SK-N-SH treated with all-trans-retinoic acid at 6 μM for 48 hours (cell line): ENCODE data around the gene MS4A7.

Experiments used
- ATAC-seq: fragments of 200-7000 bp; cut with Tn5 transposase; 3 replicates; pipeline ENCODE4 v1.9.1; 2020; ENCODE audit warnings: mild to moderate bottlenecking, moderate library complexity
- ARNTL ChIP-seq: fragments of 450-650 bp; formaldehyde crosslinking; IDR thresholded peaks from 2 replicates; pipeline ENCODE4 v1.5.0; 2020; ENCODE audit warnings: low read depth, mild to moderate bottlenecking, moderate library complexity, borderline replicate concordance
- BACH2 ChIP-seq: fragments of 250-450 bp; sonication (Bioruptor Pico); IDR thresholded peaks from 2 replicates; pipeline ENCODE4 v1.9.0; 2021; ENCODE audit warnings: mild to moderate bottlenecking, borderline replicate concordance
- CSDC2 ChIP-seq: fragments of 250-450 bp; sonication (Bioruptor Pico); IDR thresholded peaks from 2 replicates; pipeline ENCODE4 v1.5.0; 2020; ENCODE audit warnings: mild to moderate bottlenecking, moderate library complexity
- ESRRG ChIP-seq: fragments of 250-450 bp; sonication (Bioruptor Pico); IDR thresholded peaks from 2 replicates; pipeline ENCODE4 v1.6.1; 2021; ENCODE audit warnings: mild to moderate bottlenecking
- GLIS3 ChIP-seq: fragments of 250-450 bp; sonication (Bioruptor Pico); IDR thresholded peaks from 2 replicates; pipeline ENCODE4 v1.5.0; 2020; ENCODE audit warnings: mild to moderate bottlenecking, moderate library complexity
- ISL1 ChIP-seq: fragments of 250-450 bp; sonication (Bioruptor Pico); IDR thresholded peaks from 2 replicates; pipeline ENCODE4 v2.1.2; 2022; ENCODE audit warnings: mild to moderate bottlenecking, moderate library complexity
- OSR1 ChIP-seq: fragments of 250-450 bp; sonication (Bioruptor Pico); IDR thresholded peaks from 2 replicates; pipeline ENCODE4 v1.8.0; 2022; ENCODE audit warnings: moderate library complexity, mild to moderate bottlenecking, inconsistent platforms
- PPARA ChIP-seq: fragments of 250-450 bp; sonication (Bioruptor Pico); IDR thresholded peaks from 2 replicates; pipeline ENCODE4 v1.5.0; 2020; ENCODE audit warnings: mild to moderate bottlenecking, borderline replicate concordance
- RARB ChIP-seq: fragments of 250-450 bp; sonication (Bioruptor Pico); IDR thresholded peaks from 2 replicates; pipeline ENCODE4 v1.8.0; 2021; ENCODE audit warnings: mild to moderate bottlenecking, moderate library complexity
- SNAI2 ChIP-seq: fragments of 250-450 bp; sonication (Bioruptor Pico); IDR thresholded peaks from 2 replicates; pipeline ENCODE4 v1.5.0; 2020; ENCODE audit warnings: mild to moderate bottlenecking, moderate library complexity
- TCF4 ChIP-seq: fragments of 250-450 bp; sonication (Bioruptor Pico); IDR thresholded peaks from 2 replicates; pipeline ENCODE4 v1.8.0; 2021; ENCODE audit warnings: mild to moderate bottlenecking, moderate library complexity, borderline replicate concordance
- TOX ChIP-seq: fragments of 250-450 bp; sonication (Bioruptor Pico); IDR thresholded peaks from 2 replicates; pipeline ENCODE4 v1.8.0; 2021; ENCODE audit warnings: mild to moderate bottlenecking, moderate library complexity, borderline replicate concordance
- ZC3H10 ChIP-seq: fragments of 250-450 bp; sonication (Bioruptor Pico); IDR thresholded peaks from 2 replicates; pipeline ENCODE4 v1.5.1; 2021; ENCODE audit warnings: mild to moderate bottlenecking, moderate library complexity
- ZFP3 ChIP-seq: fragments of 250-450 bp; sonication (Bioruptor Pico); IDR thresholded peaks from 2 replicates; pipeline ENCODE4 v1.5.0; 2020; ENCODE audit warnings: mild to moderate bottlenecking, moderate library complexity
- ZFP30 ChIP-seq: fragments of 450-650 bp; formaldehyde crosslinking; IDR thresholded peaks from 2 replicates; pipeline ENCODE4 v1.5.0; 2022; ENCODE audit warnings: mild to moderate bottlenecking, moderate library complexity
- ZNF565 ChIP-seq: fragments of 450-650 bp; formaldehyde crosslinking; conservative IDR thresholded peaks from 2 replicates; pipeline ENCODE4 v1.5.0; 2020; ENCODE audit warnings: low read depth, mild to moderate bottlenecking, moderate library complexity
- ZNF70 ChIP-seq: fragments of 450-650 bp; formaldehyde crosslinking; IDR thresholded peaks from 2 replicates; pipeline ENCODE4 v1.5.0; 2020; ENCODE audit warnings: mild to moderate bottlenecking, moderate library complexity
- ZNF8 ChIP-seq: fragments of 450-650 bp; formaldehyde crosslinking; IDR thresholded peaks from 2 replicates; pipeline ENCODE4 v1.5.0; 2020; ENCODE audit warnings: mild to moderate bottlenecking, moderate library complexity
- TF ChIP-seq, protein P1 (sequence below): fragments of 250-450 bp; sonication (Bioruptor Pico); IDR thresholded peaks from 2 replicates; pipeline ENCODE4 v1.5.1; 2020; ENCODE audit warnings: low read depth, mild to moderate bottlenecking, moderate library complexity
- TF ChIP-seq, protein P2 (sequence below): fragments of 250-450 bp; sonication (Bioruptor Pico); IDR thresholded peaks from 2 replicates; pipeline ENCODE4 v1.5.0; 2020; ENCODE audit warnings: mild to moderate bottlenecking, moderate library complexity
- TF ChIP-seq, protein P3 (sequence below): fragments of 250-450 bp; sonication (Bioruptor Pico); IDR thresholded peaks from 2 replicates; pipeline ENCODE4 v1.8.0; 2021; ENCODE audit warnings: low read depth, mild to moderate bottlenecking, moderate library complexity, borderline replicate concordance

MS4A7 gene

DNA sequence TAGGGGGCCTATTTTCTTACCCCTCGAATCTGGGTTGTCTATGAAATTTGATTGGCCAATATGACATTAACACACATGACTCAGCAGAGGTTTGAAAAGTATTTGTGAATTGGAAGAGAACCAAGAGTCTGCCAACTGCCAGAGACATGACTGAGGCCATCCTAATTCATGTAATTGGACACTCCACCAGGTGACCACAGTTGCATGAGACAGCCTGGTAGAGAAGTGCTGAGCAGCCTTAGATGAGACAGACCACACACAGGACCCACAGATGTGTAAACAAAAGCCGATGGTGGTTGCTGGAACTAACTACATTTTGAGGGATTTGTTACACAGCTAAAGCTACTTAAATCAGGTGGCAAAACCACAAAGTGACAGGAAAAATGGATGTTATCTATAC, 50.2 kb downstream of the MS4A7 start:
- ATAC-seq: no peak
- TF ChIP-seq, protein P1, sequence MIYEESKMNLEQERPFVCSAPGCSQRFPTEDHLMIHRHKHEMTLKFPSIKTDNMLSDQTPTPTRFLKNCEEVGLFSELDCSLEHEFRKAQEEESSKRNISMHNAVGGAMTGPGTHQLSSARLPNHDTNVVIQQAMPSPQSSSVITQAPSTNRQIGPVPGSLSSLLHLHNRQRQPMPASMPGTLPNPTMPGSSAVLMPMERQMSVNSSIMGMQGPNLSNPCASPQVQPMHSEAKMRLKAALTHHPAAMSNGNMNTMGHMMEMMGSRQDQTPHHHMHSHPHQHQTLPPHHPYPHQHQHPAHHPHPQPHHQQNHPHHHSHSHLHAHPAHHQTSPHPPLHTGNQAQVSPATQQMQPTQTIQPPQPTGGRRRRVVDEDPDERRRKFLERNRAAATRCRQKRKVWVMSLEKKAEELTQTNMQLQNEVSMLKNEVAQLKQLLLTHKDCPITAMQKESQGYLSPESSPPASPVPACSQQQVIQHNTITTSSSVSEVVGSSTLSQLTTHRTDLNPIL: no peak
- TF ChIP-seq ZNF565 (CRISPR knock-in tag): no peak
- TF ChIP-seq, protein P2, sequence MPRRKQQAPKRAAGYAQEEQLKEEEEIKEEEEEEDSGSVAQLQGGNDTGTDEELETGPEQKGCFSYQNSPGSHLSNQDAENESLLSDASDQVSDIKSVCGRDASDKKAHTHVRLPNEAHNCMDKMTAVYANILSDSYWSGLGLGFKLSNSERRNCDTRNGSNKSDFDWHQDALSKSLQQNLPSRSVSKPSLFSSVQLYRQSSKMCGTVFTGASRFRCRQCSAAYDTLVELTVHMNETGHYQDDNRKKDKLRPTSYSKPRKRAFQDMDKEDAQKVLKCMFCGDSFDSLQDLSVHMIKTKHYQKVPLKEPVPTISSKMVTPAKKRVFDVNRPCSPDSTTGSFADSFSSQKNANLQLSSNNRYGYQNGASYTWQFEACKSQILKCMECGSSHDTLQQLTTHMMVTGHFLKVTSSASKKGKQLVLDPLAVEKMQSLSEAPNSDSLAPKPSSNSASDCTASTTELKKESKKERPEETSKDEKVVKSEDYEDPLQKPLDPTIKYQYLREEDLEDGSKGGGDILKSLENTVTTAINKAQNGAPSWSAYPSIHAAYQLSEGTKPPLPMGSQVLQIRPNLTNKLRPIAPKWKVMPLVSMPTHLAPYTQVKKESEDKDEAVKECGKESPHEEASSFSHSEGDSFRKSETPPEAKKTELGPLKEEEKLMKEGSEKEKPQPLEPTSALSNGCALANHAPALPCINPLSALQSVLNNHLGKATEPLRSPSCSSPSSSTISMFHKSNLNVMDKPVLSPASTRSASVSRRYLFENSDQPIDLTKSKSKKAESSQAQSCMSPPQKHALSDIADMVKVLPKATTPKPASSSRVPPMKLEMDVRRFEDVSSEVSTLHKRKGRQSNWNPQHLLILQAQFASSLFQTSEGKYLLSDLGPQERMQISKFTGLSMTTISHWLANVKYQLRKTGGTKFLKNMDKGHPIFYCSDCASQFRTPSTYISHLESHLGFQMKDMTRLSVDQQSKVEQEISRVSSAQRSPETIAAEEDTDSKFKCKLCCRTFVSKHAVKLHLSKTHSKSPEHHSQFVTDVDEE (CRISPR knock-in tag): no peak
- no peak for TF ChIP-seq ESRRG
- TF ChIP-seq CSDC2 (CRISPR knock-in tag): no peak
- TF ChIP-seq TOX (CRISPR knock-in tag): no peak
- no peak for TF ChIP-seq GLIS3 (CRISPR knock-in tag)
- TF ChIP-seq, protein P3, sequence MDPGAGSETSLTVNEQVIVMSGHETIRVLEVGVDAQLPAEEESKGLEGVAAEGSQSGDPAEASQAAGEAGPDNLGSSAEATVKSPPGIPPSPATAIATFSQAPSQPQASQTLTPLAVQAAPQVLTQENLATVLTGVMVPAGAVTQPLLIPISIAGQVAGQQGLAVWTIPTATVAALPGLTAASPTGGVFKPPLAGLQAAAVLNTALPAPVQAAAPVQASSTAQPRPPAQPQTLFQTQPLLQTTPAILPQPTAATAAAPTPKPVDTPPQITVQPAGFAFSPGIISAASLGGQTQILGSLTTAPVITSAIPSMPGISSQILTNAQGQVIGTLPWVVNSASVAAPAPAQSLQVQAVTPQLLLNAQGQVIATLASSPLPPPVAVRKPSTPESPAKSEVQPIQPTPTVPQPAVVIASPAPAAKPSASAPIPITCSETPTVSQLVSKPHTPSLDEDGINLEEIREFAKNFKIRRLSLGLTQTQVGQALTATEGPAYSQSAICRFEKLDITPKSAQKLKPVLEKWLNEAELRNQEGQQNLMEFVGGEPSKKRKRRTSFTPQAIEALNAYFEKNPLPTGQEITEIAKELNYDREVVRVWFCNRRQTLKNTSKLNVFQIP (CRISPR knock-in tag): no peak
- TF ChIP-seq OSR1 (CRISPR knock-in tag): no peak
- TF ChIP-seq ZNF70 (CRISPR knock-in tag): no peak
- TF ChIP-seq SNAI2: no peak
- TF ChIP-seq, all 23 proteins: peak for 0

DNA sequence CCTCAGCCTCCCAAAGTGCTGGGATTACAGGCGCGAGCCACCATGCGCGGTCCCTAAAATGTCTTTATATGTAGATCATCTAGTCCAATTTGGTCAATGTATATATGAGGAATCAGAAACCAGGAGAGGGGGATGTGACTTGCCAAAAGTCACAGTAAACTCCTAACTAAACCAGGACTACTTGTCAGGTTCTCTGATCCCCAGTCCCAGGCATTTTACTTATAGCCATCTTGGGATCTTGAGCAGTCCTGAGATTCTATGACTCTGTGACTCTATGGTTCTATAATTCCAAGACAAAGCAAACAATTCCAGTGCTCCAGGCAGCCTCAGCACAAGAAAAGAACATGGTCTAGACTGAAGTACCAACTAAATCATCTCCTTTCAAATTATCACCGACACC, 50.9 kb downstream of the MS4A7 start, which contains the start of gene MS4A5:
Gene MS4A5 (plus strand): TSS at position 301 of the 400 bp plus-strand sequence. CDS start 103 bp downstream, outside the sequence.
- TF ChIP-seq TCF4 (CRISPR knock-in tag) (no peak), ARNTL (CRISPR knock-in tag) (no peak), ZFP30 (CRISPR knock-in tag) (no peak)
- ATAC-seq: no peak

DNA sequence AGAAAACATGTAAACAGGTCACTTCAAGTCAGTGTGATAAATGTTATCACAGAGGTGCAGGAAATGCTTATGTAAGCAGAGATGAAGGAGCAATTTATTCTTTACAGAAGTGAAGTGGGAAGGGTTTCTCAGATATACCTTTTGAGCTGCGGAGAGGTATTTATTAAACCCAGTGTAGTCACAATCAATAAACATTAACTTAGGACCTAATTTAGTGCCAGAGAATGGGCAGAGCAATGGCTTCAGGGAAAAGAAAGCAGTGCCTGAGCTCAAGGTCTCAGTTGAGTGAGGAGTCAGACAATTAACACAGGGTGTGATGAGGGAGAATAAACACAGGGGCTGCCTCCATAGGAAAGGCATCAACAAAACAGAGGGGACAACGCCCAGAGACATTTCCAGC, 52.9 kb downstream of the MS4A7 start:
- no peak for ATAC-seq
- TF ChIP-seq RARB (CRISPR knock-in tag): no peak
- TF ChIP-seq ZC3H10 (CRISPR knock-in tag): no peak
- TF ChIP-seq OSR1 (CRISPR knock-in tag): no peak
- no peak for TF ChIP-seq ISL1
- no peak for TF ChIP-seq PPARA (CRISPR knock-in tag)
- no peak for TF ChIP-seq ESRRG
- no peak for TF ChIP-seq BACH2 (CRISPR knock-in tag)
- TF ChIP-seq, protein P1: no peak
- no peak for TF ChIP-seq SNAI2

DNA sequence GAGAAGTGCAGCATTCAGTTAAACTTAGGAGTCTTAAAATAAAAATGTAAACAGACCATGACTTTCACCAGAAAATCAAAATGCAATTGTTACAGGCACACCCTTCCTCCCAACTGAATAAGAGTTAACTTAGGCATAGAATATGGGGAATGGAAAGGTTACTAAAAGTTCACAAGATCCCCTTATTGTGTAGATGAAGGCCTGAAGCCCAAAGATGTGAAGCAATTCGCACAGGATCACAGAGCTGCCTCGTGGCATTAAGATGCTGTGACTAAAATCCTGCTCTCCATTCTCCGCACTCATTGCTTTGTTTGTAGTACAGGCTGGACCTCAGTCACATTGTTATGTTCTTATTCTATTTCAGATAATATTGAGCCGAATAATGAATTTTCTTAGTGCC, 55.1 kb downstream of the MS4A7 start:
- TF ChIP-seq ZFP3 (CRISPR knock-in tag) (no peak), ESRRG (no peak), ZNF8 (CRISPR knock-in tag) (no peak), BACH2 (CRISPR knock-in tag) (no peak), ZC3H10 (CRISPR knock-in tag) (no peak), ISL1 (no peak), TOX (CRISPR knock-in tag) (no peak)
- no peak for ATAC-seq
